IMR-90 (cell line): ENCODE results near the gene MYOF. TPM values are rescaled to one million over a fixed set of nuclear protein-coding genes. Genes with fewer than 3 reads are reported as not detected.

Experiments
- ATAC-seq: fragments of 200-7000 bp; cut with Tn5 transposase; 2 replicates; pipeline ENCODE4 v1.9.1; 2020; ENCODE audit warnings: low read depth, mild to moderate bottlenecking, moderate library complexity
- BruUV-seq: library from RNA; stranded (reverse); fragments of 400-500 nt; replicated peaks from 2 replicates; lab custom pipeline; 2021; lab: Mats Ljungman, UMichigan
- CTCF ChIA-PET: fragments of 300-600 bp; formaldehyde crosslinking; extraction: SDS; loops from one replicate; lab custom pipeline; 2021; ENCODE audit warnings: antibody characterized with exemption; lab: Yijun Ruan, JAX
- POLR2A ChIA-PET: fragments of 300-600 bp; sonication (Branson Sonifier 250); formaldehyde crosslinking; loops from one replicate; lab custom pipeline; 2022; ENCODE audit warnings: antibody characterized with exemption; ENCODE audit not compliant: unreplicated experiment; lab: Charles Lee
- DNase-seq: peaks from one replicate; pipeline ENCODE4 v3.0.0; 2013
- H2AFZ ChIP-seq: replicated peaks from 2 replicates; pipeline ENCODE3; 2013; ENCODE audit warnings: low read length, mild to moderate bottlenecking; ENCODE audit not compliant: poor library complexity
- H2AK5ac ChIP-seq: 2 replicates; pipeline ENCODE4 v1.6.1; 2013; ENCODE audit warnings: low read depth, low read length, inconsistent platforms
- H2AK9ac ChIP-seq: replicated peaks from 2 replicates; pipeline ENCODE3; 2013; ENCODE audit warnings: mild to moderate bottlenecking, low read depth, low read length, moderate library complexity; ENCODE audit not compliant: poor library complexity
- H2BK120ac ChIP-seq: 2 replicates; pipeline ENCODE4 v1.6.1; 2013; ENCODE audit warnings: low read depth, low read length, inconsistent platforms
- H2BK15ac ChIP-seq: 3 replicates; pipeline ENCODE4 v1.6.1; 2013; ENCODE audit warnings: low read depth, low read length, inconsistent platforms
- H2BK20ac ChIP-seq: 2 replicates; pipeline ENCODE4 v1.6.1; 2013; ENCODE audit warnings: low read depth, mild to moderate bottlenecking, inconsistent platforms, low read length, moderate library complexity
- H2BK5ac ChIP-seq: 2 replicates; pipeline ENCODE4 v1.6.1; 2013; ENCODE audit warnings: mild to moderate bottlenecking, low read depth, low read length, inconsistent platforms; ENCODE audit not compliant: poor library complexity, severe bottlenecking
- H3K14ac ChIP-seq: replicated peaks from 2 replicates; pipeline ENCODE4 v1.6.1; 2013; ENCODE audit warnings: low read depth, low read length, inconsistent platforms
- H3K18ac ChIP-seq: 2 replicates; pipeline ENCODE4 v1.6.1; 2013; ENCODE audit warnings: low read depth, low read length, control low read depth
- H3K23ac ChIP-seq: 2 replicates; pipeline ENCODE4 v1.6.1; 2013; ENCODE audit warnings: low read depth, low read length, inconsistent platforms
- H3K27ac ChIP-seq: 2 replicates; pipeline ENCODE4 v1.5.1; 2013; ENCODE audit warnings: mild to moderate bottlenecking, control low read depth, low read length; ENCODE audit not compliant: insufficient read depth
- H3K27me3 ChIP-seq: 2 replicates; pipeline ENCODE4 v1.6.1; 2013; ENCODE audit warnings: low read length; ENCODE audit not compliant: control insufficient read depth, insufficient read depth
- H3K36me3 ChIP-seq: 2 replicates; pipeline ENCODE4 v1.6.1; 2013; ENCODE audit warnings: low read length, mixed read lengths; ENCODE audit not compliant: control insufficient read depth, insufficient read depth
- H3K4ac ChIP-seq: 2 replicates; pipeline ENCODE4 v1.6.1; 2013; ENCODE audit warnings: low read depth, low read length, inconsistent platforms
- H3K4me1 ChIP-seq: 2 replicates; pipeline ENCODE4 v1.6.1; 2013; ENCODE audit warnings: low read length, mixed read lengths; ENCODE audit not compliant: control insufficient read depth, insufficient read depth
- H3K4me2 ChIP-seq: 2 replicates; pipeline ENCODE4 v1.6.1; 2013; ENCODE audit warnings: low read depth, mild to moderate bottlenecking, control low read depth, low read length, moderate library complexity
- H3K4me3 ChIP-seq: 2 replicates; pipeline ENCODE4 v1.5.1; 2013; ENCODE audit warnings: low read depth, mild to moderate bottlenecking, control low read depth, low read length, moderate library complexity; ENCODE audit not compliant: insufficient read depth
- H3K56ac ChIP-seq: 2 replicates; pipeline ENCODE4 v1.6.1; 2013; ENCODE audit warnings: low read length, inconsistent platforms; ENCODE audit not compliant: insufficient read depth; ENCODE audit errors: extremely low read depth
- H3K79me1 ChIP-seq, 2 experiments: 2 replicates each; pipeline ENCODE4 v1.6.1; 2013; ENCODE audit warnings: low read length in 2 of 2, inconsistent platforms in 1 of 2, low read depth in 1 of 2
- H3K9ac ChIP-seq: 2 replicates; pipeline ENCODE4 v1.6.1; 2013; ENCODE audit warnings: low read depth, low read length, control low read depth
- H3K9me1 ChIP-seq: 2 replicates; pipeline ENCODE4 v1.6.1; 2013; ENCODE audit warnings: low read length, inconsistent platforms; ENCODE audit not compliant: insufficient read depth
- H3K9me3 ChIP-seq: 2 replicates; pipeline ENCODE4 v1.6.1; 2013; ENCODE audit warnings: low read length; ENCODE audit not compliant: control insufficient read depth, insufficient read depth
- H4K20me1 ChIP-seq: 2 replicates; pipeline ENCODE4 v1.6.1; 2013; ENCODE audit warnings: low read length, inconsistent platforms; ENCODE audit not compliant: insufficient read depth
- H4K5ac ChIP-seq: 2 replicates; pipeline ENCODE4 v1.6.1; 2013; ENCODE audit warnings: mild to moderate bottlenecking, low read depth, low read length, control low read depth
- H4K8ac ChIP-seq, 2 experiments: 2 replicates each; pipeline ENCODE4 v1.6.1; 2013; ENCODE audit warnings: low read depth in 2 of 2, low read length in 2 of 2, control low read depth in 1 of 2, inconsistent platforms in 1 of 2
- H4K91ac ChIP-seq: 2 replicates; pipeline ENCODE4 v1.6.1; 2013; ENCODE audit warnings: low read depth, low read length, inconsistent platforms; ENCODE audit not compliant: insufficient read depth
- BHLHE40 ChIP-seq: fragments of 150-350 bp; IDR thresholded peaks from 2 replicates; pipeline ENCODE4 v1.6.1; 2016; ENCODE audit warnings: mild to moderate bottlenecking, low read depth, low read length
- CEBPB ChIP-seq: IDR thresholded peaks from 2 replicates; pipeline ENCODE4 v1.6.1; 2012; ENCODE audit warnings: low read depth, low read length, improper control_type of control experiment
- CHD1 ChIP-seq: IDR thresholded peaks from 2 replicates; pipeline ENCODE4 v1.6.1; 2012; ENCODE audit warnings: low read depth, low read length, improper control_type of control experiment
- ELK1 ChIP-seq: fragments of 150-350 bp; IDR thresholded peaks from 2 replicates; pipeline ENCODE4 v1.6.1; 2016; ENCODE audit warnings: low read depth, mild to moderate bottlenecking, low read length, moderate library complexity, borderline replicate concordance
- FOS ChIP-seq: fragments of 150-350 bp; IDR thresholded peaks from 2 replicates; pipeline ENCODE4 v1.6.1; 2016; ENCODE audit warnings: low read depth, low read length
- MAFK ChIP-seq: IDR thresholded peaks from 2 replicates; pipeline ENCODE4 v1.6.1; 2012; ENCODE audit warnings: low read depth, low read length, improper control_type of control experiment
- MAZ ChIP-seq: IDR thresholded peaks from 2 replicates; pipeline ENCODE4 v1.6.1; 2012; ENCODE audit warnings: low read depth, mild to moderate bottlenecking, low read length, improper control_type of control experiment, moderate library complexity, borderline replicate concordance
- MXI1 ChIP-seq: IDR thresholded peaks from 2 replicates; pipeline ENCODE4 v1.6.1; 2012; ENCODE audit warnings: low read depth, mild to moderate bottlenecking, low read length, moderate library complexity, borderline replicate concordance
- NFE2L2 ChIP-seq: fragments of 150-350 bp; IDR thresholded peaks from 2 replicates; pipeline ENCODE4 v1.6.1; 2016; ENCODE audit warnings: low read depth, mild to moderate bottlenecking, low read length
- POLR2A ChIP-seq: IDR thresholded peaks from 2 replicates; pipeline ENCODE4 v1.6.1; 2012; ENCODE audit warnings: mild to moderate bottlenecking, low read depth, low read length
- RAD21 ChIP-seq: IDR thresholded peaks from 2 replicates; pipeline ENCODE4 v1.6.1; 2012; ENCODE audit warnings: low read length, improper control_type of control experiment
- RCOR1 ChIP-seq: IDR thresholded peaks from 2 replicates; pipeline ENCODE4 v1.6.1; 2012; ENCODE audit warnings: mild to moderate bottlenecking, low read length, improper control_type of control experiment; ENCODE audit not compliant: insufficient replicate concordance
- RFX5 ChIP-seq: IDR thresholded peaks from 2 replicates; pipeline ENCODE4 v1.8.0; 2012; ENCODE audit warnings: low read depth, mild to moderate bottlenecking, low read length, moderate library complexity
- SMC3 ChIP-seq: fragments of 150-350 bp; IDR thresholded peaks from 2 replicates; pipeline ENCODE4 v1.6.1; 2016; ENCODE audit warnings: low read depth, mild to moderate bottlenecking, antibody characterized with exemption, low read length, moderate library complexity
- USF2 ChIP-seq: fragments of 150-350 bp; IDR thresholded peaks from 2 replicates; pipeline ENCODE4 v1.6.1; 2017; ENCODE audit warnings: mild to moderate bottlenecking, antibody characterized with exemption, low read length, low read depth
- WGBS, 2 experiments: methylation state at CpG; one replicate each; pipeline versions ENCODE4 v1.1.5 to v1.1.7; 2013; ENCODE audit warnings: missing lambda C conversion rate in 2 of 2; ENCODE audit not compliant: insufficient read length in 1 of 2; ENCODE audit errors: extremely low coverage in 2 of 2; 5-methylcytosine and 5-hydroxymethylcytosine counted together
- dilution Hi-C: fragments of 300-500 bp; cut with HindIII; formaldehyde crosslinking; loops from one replicate; pipeline ENCODE4 v1.14.3; 2018; ENCODE audit warnings: low sequenced_read_pairs; ENCODE audit not compliant: unreplicated experiment
- in situ Hi-C: fragments of 300-500 bp; cut with MboI; formaldehyde crosslinking; loops from 3 replicates; pipeline ENCODE4 v1.14.3; 2019; ENCODE audit warnings: low sequenced_read_pairs, inconsistent platforms, mixed read lengths
- intact Hi-C: fragments of 100-400 bp; cut with micrococcal nuclease; formaldehyde crosslinking; loops from 2 replicates; pipeline ENCODE4 v1.10.0; 2022
- polyA plus RNA-seq, 3 experiments: library from polyadenylated mRNA; depleted of rRNA; stranded (reverse); fragments of >200 nt; gene quantifications; 2 replicates each; pipeline ENCODE4 v1.2.3, GENCODE V29; 2012; ENCODE audit warnings: low replicate concordance in 1 of 3
- total RNA-seq: library from RNA; depleted of rRNA; stranded (reverse); fragments of >200 nt; gene quantifications from 2 replicates; pipeline ENCODE4 v1.2.3, GENCODE V29; 2012
- TF ChIP-seq, protein P1 (sequence below): conservative IDR thresholded peaks from 2 replicates; pipeline ENCODE4 v1.5.1; 2012; ENCODE audit warnings: mild to moderate bottlenecking, low read depth, low read length, improper control_type of control experiment

Gene MYOF
- total and polyA plus RNA-seq, 2 of the 4 experiments (the other 2 are of a cell fraction) = 221 to 281 TPM

DNA sequence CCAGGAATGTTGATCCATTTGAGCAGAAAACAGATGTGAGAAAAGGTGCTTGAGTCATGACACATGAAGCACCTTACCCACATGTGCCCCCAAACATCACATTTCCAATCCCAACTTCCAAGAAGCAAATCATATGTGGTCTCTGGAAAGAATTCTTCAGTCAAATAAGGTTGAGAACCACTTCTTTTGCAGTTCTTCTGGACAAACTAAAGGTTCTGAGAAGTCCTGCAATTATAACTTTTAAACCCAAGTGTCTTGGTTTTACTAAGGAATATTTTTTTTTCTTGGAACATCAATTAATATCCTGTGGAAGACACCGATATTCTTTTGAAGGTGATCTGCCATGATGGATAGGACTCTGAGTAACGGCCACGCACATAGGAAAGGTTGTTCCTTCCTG is 151.3 kb downstream of the MYOF start:
- in situ Hi-C loops = no loop called here
- Histone ChIP-seq H3K79me1 (peaks cover 9 to 58% of the 10 kb centered on the region in 2 experiments; a peak in 3 of 4 replicates), H4K91ac (no peak overlapping the region), H3K14ac (no peak overlapping the region), H3K9me3 (no peaks in the 10 kb centered on the region), H3K4me3 (no peak overlapping the region), H2BK120ac (no peak overlapping the region), H3K36me3 (peaks cover 75% of the 10 kb centered on the region), H3K27ac (no peak overlapping the region), H3K9ac (no peak overlapping the region), H2AFZ (no peak overlapping the region), H3K56ac (no peak overlapping the region), H4K5ac (no peak overlapping the region), H3K9me1 (peaks cover 4% of the 10 kb centered on the region), H3K4me1 (no peaks in the 10 kb centered on the region), H2AK9ac (no peak overlapping the region), H4K8ac (no peak overlapping the region), H3K27me3 (no peaks in the 10 kb centered on the region), H2AK5ac (no peak overlapping the region), H2BK5ac (no peak overlapping the region), H3K23ac (no peak overlapping the region), H3K4ac (no peak overlapping the region), H4K20me1 (peaks cover 10% of the 10 kb centered on the region; the same call in 1 of the 2 replicates), H3K18ac (no peak overlapping the region), H3K4me2 (no peak overlapping the region), H2BK15ac (no peak overlapping the region), H2BK20ac (no peak overlapping the region)
- dilution Hi-C loops = no loop called here
- ATAC-seq = no peak
- CTCF ChIA-PET = no interaction called here
- intact Hi-C loops = no loop called here
- POLR2A ChIA-PET = no interaction called here
- no TSS peak for BruUV-seq
- TF ChIP-seq, protein P1, sequence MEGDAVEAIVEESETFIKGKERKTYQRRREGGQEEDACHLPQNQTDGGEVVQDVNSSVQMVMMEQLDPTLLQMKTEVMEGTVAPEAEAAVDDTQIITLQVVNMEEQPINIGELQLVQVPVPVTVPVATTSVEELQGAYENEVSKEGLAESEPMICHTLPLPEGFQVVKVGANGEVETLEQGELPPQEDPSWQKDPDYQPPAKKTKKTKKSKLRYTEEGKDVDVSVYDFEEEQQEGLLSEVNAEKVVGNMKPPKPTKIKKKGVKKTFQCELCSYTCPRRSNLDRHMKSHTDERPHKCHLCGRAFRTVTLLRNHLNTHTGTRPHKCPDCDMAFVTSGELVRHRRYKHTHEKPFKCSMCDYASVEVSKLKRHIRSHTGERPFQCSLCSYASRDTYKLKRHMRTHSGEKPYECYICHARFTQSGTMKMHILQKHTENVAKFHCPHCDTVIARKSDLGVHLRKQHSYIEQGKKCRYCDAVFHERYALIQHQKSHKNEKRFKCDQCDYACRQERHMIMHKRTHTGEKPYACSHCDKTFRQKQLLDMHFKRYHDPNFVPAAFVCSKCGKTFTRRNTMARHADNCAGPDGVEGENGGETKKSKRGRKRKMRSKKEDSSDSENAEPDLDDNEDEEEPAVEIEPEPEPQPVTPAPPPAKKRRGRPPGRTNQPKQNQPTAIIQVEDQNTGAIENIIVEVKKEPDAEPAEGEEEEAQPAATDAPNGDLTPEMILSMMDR = no peak
- no peak for TF ChIP-seq MXI1
- TF ChIP-seq CHD1 = no peak
- no peak for TF ChIP-seq FOS
- no peak for TF ChIP-seq RAD21
- no peak for TF ChIP-seq RCOR1
- no peak for TF ChIP-seq USF2
- no peak for TF ChIP-seq MAZ
- no peak for TF ChIP-seq NFE2L2
- TF ChIP-seq POLR2A = no peak
- no peak for TF ChIP-seq CEBPB
- TF ChIP-seq BHLHE40 = no peak
- TF ChIP-seq ELK1 = no peak
- no peak for TF ChIP-seq MAFK
- no peak for TF ChIP-seq SMC3
- no peak for TF ChIP-seq RFX5
- no peak for DNase-seq
- no CpG with 5 or more reads among the region's 3 CpGs for WGBS, 2 experiments
